Spleen (tissue), 11 donors: ENCODE results near the gene SGCG. TPM values are rescaled to one million over a fixed set of nuclear protein-coding genes. Genes with fewer than 3 reads are reported as not detected.

Experiments used
- DNase-seq: peaks from one replicate; pipeline ENCODE4 v3.0.0-alpha.2; 2020
- H3K27ac ChIP-seq, 8 donors: fragments of 200-600 bp; sonication (generic) in 7 of 8; 1 replicate in 4 of 8; 2 replicates in 4 of 8; pipeline versions ENCODE4 v1.5.0 to v1.8.0; 2016 to 2021; ENCODE audit warnings: inconsistent platforms in 4 of 8, mild to moderate bottlenecking in 4 of 8, moderate library complexity in 1 of 8
- H3K27me3 ChIP-seq, 7 donors: fragments of 200-600 bp; sonication (generic) in 6 of 7; replicated peaks in 1 of 7; 1 replicate in 4 of 7; 2 replicates in 3 of 7; pipeline versions ENCODE4 v1.5.0 to v1.8.0; 2016 to 2021; ENCODE audit warnings: inconsistent platforms in 3 of 7, mild to moderate bottlenecking in 1 of 7
- H3K36me3 ChIP-seq, 6 donors: fragments of 200-600 bp; sonication (generic) in 5 of 6; 1 replicate in 4 of 6; 2 replicates in 2 of 6; pipeline versions ENCODE4 v1.5.0 to v1.8.0; 2016 to 2021; ENCODE audit warnings: inconsistent platforms in 2 of 6
- H3K4me1 ChIP-seq, 6 donors: fragments of 200-600 bp; sonication (generic) in 5 of 6; 1 replicate in 3 of 6; 2 replicates in 3 of 6; pipeline versions ENCODE4 v1.5.0 to v1.8.0; 2016 to 2021; ENCODE audit warnings: inconsistent platforms in 3 of 6
- H3K4me3 ChIP-seq, 8 donors: fragments of 200-600 bp; sonication (generic) in 7 of 8; 1 replicate in 4 of 8; 2 replicates in 4 of 8; pipeline versions ENCODE4 v1.5.0 to v1.8.0; 2016 to 2021; ENCODE audit warnings: inconsistent platforms in 4 of 8, mild to moderate bottlenecking in 4 of 8, moderate library complexity in 2 of 8
- H3K9me3 ChIP-seq, 8 donors: fragments of 200-600 bp; sonication (generic) in 7 of 8; 1 replicate in 4 of 8; 2 replicates in 4 of 8; pipeline versions ENCODE4 v1.5.0 to v1.8.0; 2016 to 2021; ENCODE audit warnings: inconsistent platforms in 4 of 8
- CTCF ChIP-seq, 11 experiments: fragments of 200-600 bp in 7 of 11; fragments of 450-650 bp in 4 of 11; sonication (generic) in 4 of 11; IDR thresholded peaks in 8 of 11; conservative IDR thresholded peaks in 3 of 11; 1 replicate in 7 of 11; 2 replicates in 4 of 11; pipeline versions ENCODE4 v1.4.0 to v1.8.0; 2016 to 2021; ENCODE audit warnings: antibody characterized with exemption in 11 of 11, inconsistent platforms in 4 of 11, mild to moderate bottlenecking in 1 of 11
- POLR2A ChIP-seq, 3 donors: fragments of 450-650 bp; IDR thresholded peaks; one replicate each; pipeline ENCODE4 v1.5.1; 2017; ENCODE audit warnings: antibody characterized with exemption in 3 of 3, mild to moderate bottlenecking in 1 of 3
- POLR2AphosphoS5 ChIP-seq, 3 donors: sonication (generic); formaldehyde crosslinking; IDR thresholded peaks; one replicate each; pipeline ENCODE4 v1.5.1; 2017; ENCODE audit warnings: antibody characterized with exemption in 3 of 3
- WGBS, 5 donors: extraction: QIAGEN DNeasy Blood & Tissue Kit in 3 of 5; methylation state at CpG; one replicate each; pipeline versions ENCODE4 v1.1.5 to v1.1.7; 2013 to 2018; 5-methylcytosine and 5-hydroxymethylcytosine counted together
- intact Hi-C: fragments of 100-400 bp; cut with DNase I; formaldehyde crosslinking; loops from one replicate; pipeline ENCODE4 v1.15.0; 2023; ENCODE audit warnings: low total_unique reads
- polyA plus RNA-seq, 3 donors: library from polyadenylated mRNA; stranded (reverse); fragments of 200-250 nt; gene quantifications; one replicate each; pipeline ENCODE4 v1.2.1, GENCODE V29; 2013
- total RNA-seq, 7 donors: library from RNA; depleted of rRNA in 3 of 7; stranded (reverse); fragments of >200 nt in 3 of 7; fragmentation: NEBNext Ultra II Directional in 4 of 7; extraction: Animal tissue kit (Norgen Biotek cat#: 25700) in 4 of 7; gene quantifications; one replicate each; pipeline versions ENCODE4 v1.1.0 to v1.2.1, GENCODE V29; 2016 to 2021
- donor health status: healthy with polysubstance abuse.
- donor health status: DM: no; HTN: no; CAD: no; lungs with moderate emphysema.
- donor health status: DM: no; HTN: no; CAD: no.
- donor health status: Bipolar disorder and iron deficiency.
- donor health status: healthy.
- donor health status: DM: no; HTN: no; CAD: no.
- donor health status: DM: yes; HTN: yes; CAD: no.

SGCG gene
- total and polyA plus RNA-seq, 10 donors = not detected

- TF ChIP-seq CTCF (IDR thresholded peaks at IDR 0.05 in 8 of 11, conservative IDR thresholded peaks at IDR 0.05 in 3 of 11) (no peak), POLR2AphosphoS5 (IDR thresholded peaks at IDR 0.05) (no peak), POLR2A (IDR thresholded peaks at IDR 0.05) (no peak)
- intact Hi-C loops = no loop called here
Measured at GRCh38 chr13:23271331-23271730, 90.6 kb downstream of the SGCG start.

GRCh38 chr13:23273498-23273897, 92.7 kb downstream of the SGCG start:
- H3K27me3 ChIP-seq = no peaks in the 10 kb centered on the region
- no peaks in the 10 kb centered on the region for H3K9me3 ChIP-seq
- TF ChIP-seq CTCF (IDR thresholded peaks at IDR 0.05 in 8 of 11, conservative IDR thresholded peaks at IDR 0.05 in 3 of 11) (no peak), POLR2AphosphoS5 (IDR thresholded peaks at IDR 0.05) (no peak), POLR2A (IDR thresholded peaks at IDR 0.05) (no peak)
- no peak for DNase-seq
- H3K4me1 ChIP-seq = no peaks in the 10 kb centered on the region
- WGBS, 5 donors = 58 to 82% (median 75%) methylated on average over 3 of the region's 3 CpGs
- no peaks in the 10 kb centered on the region for H3K36me3 ChIP-seq
- no peak overlapping the region for H3K4me3 ChIP-seq
- intact Hi-C loops = no loop called here
- H3K27ac ChIP-seq = no peak overlapping the region

More at GRCh38 chr13:23271331-23271730, 90.6 kb downstream of the SGCG start:
- 82 to 90% (median 86%) methylated on average over 3 of the region's 3 CpGs for WGBS, 5 donors
- Histone ChIP-seq H3K27ac (no peak overlapping the region), H3K4me3 (no peak overlapping the region), H3K27me3 (no peaks in the 10 kb centered on the region), H3K4me1 (no peaks in the 10 kb centered on the region), H3K36me3 (no peaks in the 10 kb centered on the region), H3K9me3 (no peaks in the 10 kb centered on the region)
- DNase-seq = no peak

- H3K27me3 ChIP-seq = no peaks in the 10 kb centered on the region
- H3K9me3 ChIP-seq = no peaks in the 10 kb centered on the region
- H3K36me3 ChIP-seq = no peaks in the 10 kb centered on the region
- no peak overlapping the region for H3K27ac ChIP-seq
- TF ChIP-seq POLR2A (IDR thresholded peaks at IDR 0.05) (no peak), POLR2AphosphoS5 (IDR thresholded peaks at IDR 0.05) (no peak), CTCF (IDR thresholded peaks at IDR 0.05 in 8 of 11, conservative IDR thresholded peaks at IDR 0.05 in 3 of 11) (no peak)
- no peaks in the 10 kb centered on the region for H3K4me1 ChIP-seq
- H3K4me3 ChIP-seq = no peak overlapping the region
- intact Hi-C loops = no loop called here
- WGBS, 5 donors = 47 to 60% (median 58%) methylated on average over 5 of the region's 5 CpGs
- no peak for DNase-seq
Measured at GRCh38 chr13:23279321-23279720, 98.5 kb downstream of the SGCG start.

GRCh38 chr13:23288564-23288963, 107.8 kb downstream of the SGCG start:
- H3K36me3 ChIP-seq = no peaks in the 10 kb centered on the region
- H3K27ac ChIP-seq = no peak overlapping the region
- no peak for DNase-seq
- intact Hi-C loops = no loop called here
- 89 to 95% (median 91%) methylated on average over 1 of the region's 1 CpG for WGBS, 5 donors
- H3K4me1 ChIP-seq = no peaks in the 10 kb centered on the region
- no peak overlapping the region for H3K4me3 ChIP-seq
- TF ChIP-seq POLR2AphosphoS5 (IDR thresholded peaks at IDR 0.05) (no peak), CTCF (IDR thresholded peaks at IDR 0.05 in 8 of 11, conservative IDR thresholded peaks at IDR 0.05 in 3 of 11) (no peak), POLR2A (IDR thresholded peaks at IDR 0.05) (no peak)
- H3K9me3 ChIP-seq = peaks cover 0 to 4% (median 0%) of the 10 kb centered on the region in 8 donors
- H3K27me3 ChIP-seq = peaks cover 0 to 3% (median 0%) of the 10 kb centered on the region in 7 donors
